Measurements from ENCODE around the gene TXNL1.

The TXNL1 gene

DNA sequence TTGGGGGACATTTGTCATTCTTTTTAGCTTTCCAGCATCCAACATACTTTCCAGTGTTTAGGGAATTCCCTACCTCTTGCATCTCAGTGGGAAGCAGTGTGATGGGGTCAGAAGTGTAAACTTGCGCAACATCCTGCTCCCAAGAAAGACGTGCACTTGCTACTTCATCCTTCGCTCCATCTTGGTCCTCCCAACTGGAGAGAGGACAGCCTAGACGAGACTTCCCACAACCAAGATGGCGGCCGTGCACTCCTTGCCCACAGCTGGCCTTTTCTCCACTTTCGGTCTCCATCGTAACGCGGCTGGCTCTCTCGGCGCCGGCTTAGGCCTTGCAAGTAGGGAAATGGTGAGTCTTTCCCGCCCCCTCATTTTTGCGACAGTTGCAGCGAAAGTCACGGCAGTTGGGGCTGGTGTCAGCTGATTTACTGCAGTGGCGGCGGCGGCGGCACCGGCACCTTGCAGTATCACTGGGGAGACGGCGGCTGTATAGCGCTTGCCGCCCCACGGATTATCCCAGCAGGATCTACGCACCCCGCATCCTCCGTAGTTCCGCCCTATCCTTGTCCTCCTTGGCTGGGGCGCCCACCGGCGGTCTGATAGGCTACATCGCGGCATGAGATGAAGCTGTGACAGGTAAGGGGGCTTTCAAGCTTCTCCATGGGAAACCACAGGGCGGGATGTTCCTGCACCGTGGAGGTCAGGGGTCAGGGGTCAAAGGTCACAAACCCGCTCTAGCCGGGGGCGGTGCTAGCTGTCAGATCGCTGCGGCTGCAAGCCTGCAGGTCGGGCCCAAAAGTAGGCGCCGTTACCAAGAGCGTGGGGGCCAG, 12.8 kb upstream of the TXNL1 start, which contains the start of gene WDR7:
Gene WDR7, plus strand, starts transcription at position 416 of the 827 bp plus-strand sequence. CDS start 21,157 bp downstream, outside the sequence.
- Histone ChIP-seq H3K36me3 (no peaks in the 10 kb centered on the region), H3K27ac (peak within 1 kb of the TSS; percentile 55 to 82 (median 73); a peak in 21 of 22 replicates)
- peak in 9 of 11 experiments; percentile 59 to 84 (median 72); a peak in 15 of 22 replicates for TF ChIP-seq Cebpa-rat (IDR thresholded peaks at IDR 0.05)

DNA sequence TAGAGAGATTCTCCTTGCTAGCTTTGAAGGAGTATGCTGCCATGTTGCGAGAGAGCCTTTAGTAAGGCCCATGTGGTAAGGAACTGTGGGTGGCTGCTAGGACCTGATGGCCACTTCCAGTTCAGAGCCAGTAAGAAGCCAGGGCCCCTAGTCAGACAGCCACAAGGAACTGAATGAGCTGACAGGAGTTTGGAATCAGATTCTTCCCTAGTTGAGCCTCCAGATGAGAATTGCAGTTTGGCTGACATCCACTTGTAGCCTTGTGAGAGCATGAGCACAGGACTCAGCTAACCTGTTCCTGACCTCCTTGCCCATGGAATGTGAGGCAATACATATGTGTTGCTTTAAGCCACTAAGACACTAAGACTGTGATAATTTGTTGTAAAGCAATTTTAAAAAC, 11.6 kb upstream of the TXNL1 start:
- Histone ChIP-seq H3K4me1 (peaks cover 28 to 77% (median 31%) of the 10 kb centered on the region in 10 experiments), H3K27me3 (no peaks in the 10 kb centered on the region), H3K9ac (no peak overlapping the region), H3K27ac (0 out of 22 replicates have a peak overlapping the region, but pooled peaks of 1 of the 11 experiments have one; percentile 75), H3K4me3 (no peak overlapping the region; a peak in 1 of 20 replicates), H3K9me3 (replicated peaks in 1 of 11) (peaks cover 0 to 11% (median 7%) of the 10 kb centered on the region in 11 experiments; a peak in 11 of 22 replicates), H3K4me2 (peak overlapping the region in 10 of 11 experiments; percentile 73 to 95 (median 86); a peak in 12 of 22 replicates), H4K20me1 (peaks cover 0 to 4% (median 0%) of the 10 kb centered on the region in 11 experiments; a peak in 3 of 22 replicates), H3K36me3 (no peaks in the 10 kb centered on the region)
- no peak for TF ChIP-seq Cebpa-rat (IDR thresholded peaks at IDR 0.05)

More for the DNA sequence above, 12.8 kb upstream of the TXNL1 start, which contains the start of gene WDR7:
- no peaks in the 10 kb centered on the region for H3K27me3 ChIP-seq
- H4K20me1 ChIP-seq: peaks cover 0 to 9% (median 0%) of the 10 kb centered on the region in 11 experiments; a peak in 3 of 22 replicates
- H3K4me2 ChIP-seq: peak within 1 kb of the TSS; percentile 85 to 97 (median 94)
- H3K9ac ChIP-seq: peak within 1 kb of the TSS; percentile 75 to 84 (median 81)
- H3K4me1 ChIP-seq: peaks cover 33 to 85% (median 36%) of the 10 kb centered on the region in 10 experiments
- H3K4me3 ChIP-seq: peak within 1 kb of the TSS; percentile 73 to 88 (median 82)
- peaks cover 0 to 11% (median 7%) of the 10 kb centered on the region in 11 experiments; a peak in 11 of 22 replicates for H3K9me3 ChIP-seq (replicated peaks in 1 of 11)

DNA sequence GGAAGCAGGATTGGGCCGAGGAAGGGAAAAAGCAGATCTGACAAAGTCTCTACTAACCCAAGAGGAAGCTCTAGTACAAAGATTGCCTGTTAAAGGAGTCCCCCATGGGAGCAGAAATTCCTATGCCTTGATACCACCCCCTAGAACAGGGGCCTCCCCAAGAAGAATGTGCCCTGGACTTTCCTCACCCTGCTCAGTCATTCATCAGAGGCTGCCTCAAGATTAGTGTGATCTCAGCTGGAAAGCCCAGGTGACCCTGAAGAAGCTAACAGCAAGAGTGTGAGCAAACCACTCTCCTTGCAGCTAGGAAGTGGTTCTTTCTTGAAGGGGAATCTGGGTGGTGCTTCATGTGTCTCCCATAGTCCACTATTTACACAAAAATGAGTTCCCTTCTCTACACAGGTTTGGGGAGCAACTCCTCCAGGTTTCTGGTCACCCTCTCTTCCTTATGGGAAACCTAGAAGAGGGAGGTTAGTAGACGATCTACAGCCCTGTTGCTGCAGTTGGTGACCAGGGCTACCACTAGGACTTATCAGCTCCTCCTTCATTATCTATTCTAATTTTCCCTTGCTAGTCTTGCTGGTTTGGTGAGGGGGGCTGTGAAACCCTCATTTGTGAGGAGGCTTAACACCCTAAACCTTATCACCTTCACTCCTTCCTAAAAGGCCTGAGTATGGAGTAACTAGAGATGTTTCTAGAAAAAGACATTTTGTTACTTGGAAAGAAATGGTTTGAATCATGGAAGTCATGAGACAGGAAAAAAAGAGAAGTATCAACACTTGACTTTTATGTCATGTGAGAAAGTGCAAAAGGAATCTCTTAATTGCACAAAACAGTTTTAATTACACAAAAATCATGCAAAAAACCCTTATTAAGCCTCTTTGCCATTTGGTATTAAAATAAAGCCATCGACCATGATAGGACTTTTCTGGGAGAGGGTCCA, 9.8 kb upstream of the TXNL1 start:
- no peaks in the 10 kb centered on the region; a peak in 1 of 22 replicates for H4K20me1 ChIP-seq
- no peak for TF ChIP-seq Cebpa-rat (IDR thresholded peaks at IDR 0.05)
- H3K9me3 ChIP-seq (replicated peaks in 1 of 11): no peaks in the 10 kb centered on the region
- H3K9ac ChIP-seq: peak overlapping the region in 1 of 11 experiments; percentile 31; a peak in 1 of 22 replicates
- peak overlapping the region in 3 of 11 experiments; percentile 6 to 80 (median 68); a peak in 5 of 22 replicates for H3K4me2 ChIP-seq
- H3K27me3 ChIP-seq: no peaks in the 10 kb centered on the region
- H3K4me1 ChIP-seq: peaks cover 22 to 65% (median 25%) of the 10 kb centered on the region in 10 experiments
- H3K4me3 ChIP-seq: no peak overlapping the region
- H3K36me3 ChIP-seq: no peaks in the 10 kb centered on the region
- H3K27ac ChIP-seq: peak overlapping the region in 3 of 11 experiments; percentile 44 to 79 (median 72); a peak in 6 of 22 replicates

DNA sequence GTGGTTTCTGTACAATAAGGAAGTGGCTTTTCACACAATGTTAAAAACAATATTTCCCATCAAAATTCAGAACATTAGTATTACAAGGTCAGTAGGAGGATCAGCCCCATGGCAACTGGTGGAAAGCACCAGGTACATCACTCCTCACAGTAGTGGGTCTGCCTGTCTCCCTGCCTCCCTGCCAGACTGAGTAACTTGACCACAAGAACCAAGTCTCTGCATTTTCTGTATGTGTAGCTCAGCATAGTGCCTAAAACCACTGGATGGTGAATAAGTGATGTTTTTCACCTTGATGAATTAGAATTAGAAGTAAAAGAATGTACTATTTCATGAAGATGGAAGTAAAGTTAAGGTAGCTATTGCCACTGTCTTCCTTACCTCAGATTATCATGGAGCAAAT, 8.7 kb upstream of the TXNL1 start:
- H4K20me1 ChIP-seq: no peaks in the 10 kb centered on the region
- peaks cover 10 to 54% (median 14%) of the 10 kb centered on the region in 10 experiments for H3K4me1 ChIP-seq
- H3K9me3 ChIP-seq (replicated peaks in 1 of 11): no peaks in the 10 kb centered on the region
- H3K9ac ChIP-seq: no peak overlapping the region
- no peak for TF ChIP-seq Cebpa-rat (IDR thresholded peaks at IDR 0.05)
- H3K4me3 ChIP-seq: no peak overlapping the region
- H3K27ac ChIP-seq: no peak overlapping the region
- no peaks in the 10 kb centered on the region for H3K36me3 ChIP-seq
- H3K4me2 ChIP-seq: peak overlapping the region in 2 of 11 experiments; percentile 43 to 80; a peak in 4 of 22 replicates
- H3K27me3 ChIP-seq: no peaks in the 10 kb centered on the region

DNA sequence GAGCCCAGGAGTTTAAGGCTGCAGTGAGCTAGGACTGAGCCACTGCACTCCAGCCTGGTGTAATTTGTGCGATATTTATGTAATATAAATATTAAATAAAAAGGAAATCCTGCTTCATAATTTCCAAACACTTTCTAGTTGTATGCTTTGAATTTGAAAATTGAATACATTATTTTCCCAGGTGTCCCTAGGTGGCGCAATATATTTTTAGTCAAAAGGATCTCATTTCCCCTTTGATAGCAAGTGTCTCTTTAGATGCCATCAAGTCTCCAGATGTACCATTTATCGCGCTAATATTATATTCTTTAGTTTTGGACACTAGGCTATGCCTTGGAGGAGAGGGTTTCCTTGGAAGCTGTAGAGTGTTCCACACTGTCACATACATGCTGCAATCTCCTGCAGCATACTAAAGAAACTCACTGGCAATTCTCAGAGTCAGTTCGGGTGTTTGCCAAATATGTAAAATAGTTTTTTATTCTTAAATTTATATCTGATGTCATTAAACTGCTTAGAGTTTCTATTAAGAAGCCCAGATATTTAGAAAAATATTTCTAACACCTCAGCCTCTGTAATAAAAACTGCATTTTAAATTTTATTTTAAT, 7.1 kb upstream of the TXNL1 start:
- no peak overlapping the region for H3K4me2 ChIP-seq
- no peak for TF ChIP-seq Cebpa-rat (IDR thresholded peaks at IDR 0.05)

DNA sequence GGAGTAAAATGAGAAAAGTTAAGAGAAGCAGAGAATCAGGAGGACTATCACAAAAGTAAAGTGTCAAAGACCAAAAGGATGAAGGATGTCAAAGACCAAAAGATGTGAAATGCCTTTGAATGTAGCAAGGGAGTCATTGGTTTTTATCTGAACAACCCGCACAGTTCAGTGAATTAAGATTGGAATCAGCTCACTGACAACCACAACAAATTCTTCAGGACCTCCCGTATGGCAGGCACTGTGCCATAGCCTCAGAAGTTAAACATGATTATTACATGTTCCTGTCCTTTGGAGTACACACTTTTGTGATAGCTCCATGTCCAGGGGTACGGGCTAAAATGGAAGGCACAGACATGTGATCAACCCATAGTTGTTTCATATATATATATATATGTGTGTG, 5.0 kb upstream of the TXNL1 start:
- Histone ChIP-seq H3K9ac (no peak overlapping the region), H4K20me1 (no peaks in the 10 kb centered on the region), H3K4me3 (no peak overlapping the region), H3K4me1 (peaks cover 0 to 25% (median 5%) of the 10 kb centered on the region in 10 experiments; a peak in 11 of 20 replicates), H3K27me3 (no peaks in the 10 kb centered on the region), H3K36me3 (no peaks in the 10 kb centered on the region), H3K4me2 (no peak overlapping the region), H3K9me3 (replicated peaks in 1 of 11) (peaks cover 0 to 11% (median 6%) of the 10 kb centered on the region in 11 experiments; a peak in 13 of 22 replicates), H3K27ac (no peak overlapping the region)
- TF ChIP-seq Cebpa-rat (IDR thresholded peaks at IDR 0.05): no peak

More for the DNA sequence above, 7.1 kb upstream of the TXNL1 start:
- H3K4me1 ChIP-seq: peaks cover 2 to 46% (median 6%) of the 10 kb centered on the region in 10 experiments; a peak in 17 of 20 replicates
- no peak overlapping the region for H3K9ac ChIP-seq
- H3K27ac ChIP-seq: no peak overlapping the region
- no peaks in the 10 kb centered on the region for H4K20me1 ChIP-seq
- no peaks in the 10 kb centered on the region for H3K36me3 ChIP-seq
- H3K9me3 ChIP-seq (replicated peaks in 1 of 11): no peaks in the 10 kb centered on the region
- H3K4me3 ChIP-seq: no peak overlapping the region
- H3K27me3 ChIP-seq: no peaks in the 10 kb centered on the region

DNA sequence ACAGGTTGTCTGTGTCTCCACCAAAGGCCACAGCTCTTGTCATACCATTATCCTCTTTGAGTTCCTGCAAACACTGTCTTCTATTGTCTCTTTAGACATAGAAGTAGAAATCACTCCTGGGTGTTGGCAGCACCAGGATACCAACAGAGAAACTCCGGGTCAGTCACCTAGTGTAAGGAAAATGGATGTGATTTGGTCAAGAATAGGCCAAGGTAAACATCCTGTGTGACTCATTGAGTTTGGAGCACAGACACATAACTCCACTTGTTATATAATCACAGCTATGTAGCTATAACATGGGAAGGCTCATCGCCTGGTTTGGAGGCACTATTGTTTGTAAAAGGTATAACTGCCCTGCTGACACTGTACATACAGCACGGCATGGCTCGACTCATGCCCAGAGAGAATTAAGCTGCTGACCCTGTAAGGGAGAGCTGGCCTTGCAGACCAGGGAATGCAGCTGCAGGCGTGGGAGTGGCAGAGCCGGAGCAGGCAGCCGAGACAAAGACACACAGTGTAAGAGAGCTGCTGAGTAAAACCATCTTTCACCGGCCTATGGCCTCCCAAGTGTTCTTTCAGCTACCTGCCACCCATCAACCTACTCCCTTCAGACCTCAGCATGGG, 3.4 kb upstream of the TXNL1 start:
- TF ChIP-seq Cebpa-rat (IDR thresholded peaks at IDR 0.05): no peak
- Histone ChIP-seq H3K4me1 (peaks cover 0 to 10% (median 5%) of the 10 kb centered on the region in 10 experiments; a peak in 14 of 20 replicates), H3K27ac (no peak overlapping the region), H4K20me1 (peaks cover 0 to 13% (median 8%) of the 10 kb centered on the region in 11 experiments; a peak in 15 of 22 replicates), H3K27me3 (no peaks in the 10 kb centered on the region), H3K36me3 (no peaks in the 10 kb centered on the region), H3K4me3 (no peak overlapping the region), H3K9ac (no peak overlapping the region), H3K9me3 (replicated peaks in 1 of 11) (peaks cover 0 to 11% (median 6%) of the 10 kb centered on the region in 11 experiments; a peak in 13 of 22 replicates), H3K4me2 (no peak overlapping the region)
